Esophagus mucosa (tissue), 1 donor: ENCODE measurements around the gene DYNC1H1. TPM values are rescaled to one million over a fixed set of nuclear protein-coding genes. Genes with fewer than 3 reads are reported as not detected.

ENCODE experiments used
- ATAC-seq: fragments of 200-7000 bp; cut with Tn5 transposase; one replicate; pipeline ENCODE4 v1.9.1; 2020
- total RNA-seq: library from RNA; stranded (reverse); gene quantifications from one replicate; pipeline ENCODE4 v1.2.4, GENCODE V29; 2023
- donor health status: DM: yes; HTN: yes; CAD: no.

DYNC1H1 gene
- total RNA-seq, 1 donor from 2014 or later, result 250 TPM

DNA sequence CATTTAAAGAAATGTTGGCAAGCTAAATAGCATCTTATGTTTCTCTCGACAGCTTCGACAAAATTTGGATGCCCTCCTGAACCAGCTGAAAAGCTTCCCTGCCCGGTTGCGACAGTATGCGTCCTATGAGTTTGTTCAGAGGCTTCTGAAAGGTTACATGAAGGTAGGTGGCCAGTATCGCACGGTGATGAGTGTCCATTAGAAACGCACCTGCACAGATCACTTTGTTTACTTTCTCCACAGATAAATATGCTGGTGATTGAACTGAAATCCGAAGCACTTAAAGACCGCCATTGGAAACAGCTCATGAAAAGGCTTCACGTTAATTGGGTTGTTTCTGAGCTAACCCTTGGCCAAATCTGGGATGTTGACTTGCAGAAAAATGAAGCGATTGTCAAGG, 36.5 kb downstream of the DYNC1H1 start:
- no peak for ATAC-seq

- ATAC-seq, result no peak
Measured at GRCh38 chr14:102005336-102005735, 41.0 kb downstream of the DYNC1H1 start.

GRCh38 chr14:102007916-102008418, 43.6 kb downstream of the DYNC1H1 start:
- ATAC-seq, result no peak

- no peak for ATAC-seq
Measured at GRCh38 chr14:102008891-102009290, 44.5 kb downstream of the DYNC1H1 start.

DNA sequence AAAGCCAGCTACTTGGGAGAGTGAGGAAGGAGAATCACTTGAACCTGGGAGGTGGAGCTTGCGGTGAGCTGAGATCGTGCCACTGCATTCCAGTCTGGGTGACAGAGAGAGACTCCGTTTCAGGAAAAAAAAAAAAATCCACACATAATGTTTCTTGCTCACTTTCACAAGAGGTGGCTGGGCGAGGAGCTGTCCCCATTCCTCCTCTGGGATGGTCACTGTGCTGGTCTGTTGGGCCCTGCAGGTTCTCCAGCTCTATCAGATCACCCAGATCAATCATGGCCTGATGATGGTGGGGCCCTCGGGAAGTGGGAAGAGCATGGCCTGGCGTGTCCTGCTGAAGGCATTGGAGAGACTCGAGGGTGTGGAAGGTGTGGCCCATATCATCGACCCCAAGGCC, 47.3 kb downstream of the DYNC1H1 start:
- no peak for ATAC-seq

DNA sequence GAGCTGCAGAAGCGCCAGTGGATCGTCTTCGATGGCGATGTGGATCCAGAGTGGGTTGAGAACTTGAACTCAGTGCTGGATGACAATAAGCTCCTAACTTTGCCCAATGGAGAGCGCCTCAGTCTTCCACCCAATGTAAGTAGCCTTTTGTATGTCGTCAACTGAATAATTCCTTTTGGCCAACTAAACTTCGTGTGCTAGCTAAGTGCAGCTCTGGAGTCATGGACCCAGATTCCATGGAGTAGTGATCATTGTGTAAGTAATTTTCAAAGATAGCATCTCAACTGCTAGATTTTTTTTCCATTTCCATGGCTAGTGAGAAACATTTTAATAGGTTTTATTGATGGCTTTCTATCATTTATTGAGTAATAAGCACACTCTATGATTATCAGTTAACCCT, 48.0 kb downstream of the DYNC1H1 start:
- ATAC-seq, result no peak

DNA sequence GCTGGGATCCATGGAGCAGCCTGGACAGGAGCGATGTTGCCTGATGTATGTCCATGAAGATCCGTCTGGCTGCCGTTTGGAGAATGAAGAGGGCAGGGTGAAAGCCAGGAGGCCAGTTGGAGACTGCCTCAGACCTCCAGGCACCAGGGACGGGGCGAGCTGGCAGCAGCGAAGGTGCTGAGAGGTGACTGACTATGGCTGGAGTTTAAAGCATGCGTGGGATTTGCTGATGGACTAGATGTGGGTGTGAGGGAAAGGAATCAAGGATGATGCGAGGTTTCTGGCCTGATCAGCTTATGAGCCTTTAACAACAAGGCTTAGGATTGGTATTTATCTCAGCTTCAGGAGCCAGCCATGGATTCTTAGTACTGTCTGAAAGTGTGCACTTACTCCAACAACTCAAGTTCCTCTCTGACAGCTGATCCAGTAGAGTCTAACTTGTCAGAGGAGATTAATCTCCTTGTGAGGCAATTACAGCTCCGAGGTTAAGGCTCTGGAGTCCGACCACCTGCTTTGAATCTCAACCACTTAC, 49.4 kb downstream of the DYNC1H1 start:
- no peak for ATAC-seq

DNA sequence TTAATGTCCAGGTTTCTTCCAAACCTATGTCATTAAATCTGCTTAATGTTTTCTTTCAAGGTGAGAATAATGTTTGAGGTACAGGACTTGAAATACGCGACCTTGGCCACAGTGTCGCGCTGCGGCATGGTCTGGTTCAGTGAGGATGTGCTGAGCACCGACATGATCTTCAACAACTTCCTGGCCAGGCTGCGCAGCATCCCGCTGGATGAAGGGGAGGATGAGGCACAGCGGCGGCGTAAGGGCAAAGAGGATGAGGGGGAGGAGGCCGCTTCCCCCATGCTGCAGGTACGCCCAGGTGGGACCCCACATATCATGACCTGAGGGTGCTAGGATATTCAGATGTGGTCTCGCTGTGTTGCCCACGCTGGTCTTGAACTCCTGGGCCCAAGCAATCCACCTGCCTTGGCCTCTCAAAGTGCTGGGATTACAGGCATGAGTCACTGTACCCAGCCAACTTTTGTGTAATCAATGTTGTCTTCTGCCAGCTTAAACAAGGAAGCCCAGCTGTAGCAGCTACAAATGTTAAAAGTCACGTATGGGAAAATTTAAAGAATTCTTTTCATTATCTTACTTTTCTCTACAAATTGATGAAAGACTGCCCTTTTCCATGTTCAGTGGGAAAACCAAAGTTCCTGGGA, 50.8 kb downstream of the DYNC1H1 start:
- ATAC-seq, result no peak

DNA sequence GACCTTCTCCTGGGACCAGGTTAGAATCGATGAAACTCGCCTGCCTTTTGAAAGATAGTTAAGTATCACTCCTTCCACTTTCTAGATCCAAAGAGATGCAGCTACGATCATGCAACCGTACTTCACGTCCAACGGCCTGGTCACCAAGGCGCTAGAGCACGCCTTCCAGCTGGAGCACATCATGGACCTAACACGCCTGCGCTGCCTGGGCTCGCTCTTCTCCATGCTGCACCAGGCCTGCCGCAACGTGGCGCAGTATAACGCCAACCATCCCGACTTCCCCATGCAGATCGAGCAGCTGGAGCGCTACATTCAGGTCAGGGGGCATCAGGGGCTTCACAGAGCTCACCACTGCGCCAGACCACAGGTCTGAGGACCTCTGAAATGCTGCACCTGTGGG, 51.4 kb downstream of the DYNC1H1 start:
- ATAC-seq, result no peak

GRCh38 chr14:102016420-102017090, 52.2 kb downstream of the DYNC1H1 start:
- no peak for ATAC-seq

DNA sequence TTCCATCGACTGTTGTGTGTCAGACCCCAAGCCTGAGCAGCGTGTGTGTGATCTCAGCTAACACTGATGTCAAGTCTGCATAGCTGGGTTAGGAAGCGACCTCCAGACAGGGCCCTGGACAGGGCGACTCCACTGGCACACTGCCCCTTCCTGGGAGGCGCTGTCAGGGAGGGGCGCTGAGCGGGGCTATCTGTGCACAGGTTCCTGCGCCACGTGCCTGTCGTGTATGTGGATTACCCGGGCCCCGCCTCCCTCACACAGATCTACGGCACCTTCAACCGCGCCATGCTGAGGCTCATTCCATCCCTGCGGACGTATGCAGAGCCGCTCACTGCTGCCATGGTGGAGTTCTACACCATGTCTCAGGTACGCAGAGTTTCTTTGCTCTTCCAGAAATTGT, 53.9 kb downstream of the DYNC1H1 start:
- peak; percentile 27 for ATAC-seq

- ATAC-seq, result no peak
Measured at GRCh38 chr14:102019006-102019540, 54.7 kb downstream of the DYNC1H1 start.

- ATAC-seq, result no peak
Measured at GRCh38 chr14:102020058-102020971, 55.9 kb downstream of the DYNC1H1 start.

DNA sequence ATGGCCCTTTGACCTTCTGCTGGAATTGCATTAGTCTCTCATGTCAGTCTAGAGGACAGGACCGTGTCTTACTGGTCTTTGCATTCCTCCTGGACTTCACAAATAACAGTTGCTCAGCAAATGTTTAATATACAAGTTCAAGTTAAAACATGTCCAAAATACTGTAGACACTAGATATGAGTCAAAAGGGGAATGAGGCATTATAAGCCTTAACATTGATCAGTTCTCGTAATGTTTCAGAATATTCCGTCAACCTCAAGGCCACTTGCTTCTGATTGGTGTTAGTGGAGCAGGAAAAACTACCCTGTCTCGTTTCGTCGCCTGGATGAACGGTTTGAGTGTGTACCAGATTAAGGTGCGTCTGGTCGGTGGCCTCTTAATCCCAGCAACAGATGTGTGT, 62.6 kb downstream of the DYNC1H1 start:
- peak; percentile 83 for ATAC-seq

DNA sequence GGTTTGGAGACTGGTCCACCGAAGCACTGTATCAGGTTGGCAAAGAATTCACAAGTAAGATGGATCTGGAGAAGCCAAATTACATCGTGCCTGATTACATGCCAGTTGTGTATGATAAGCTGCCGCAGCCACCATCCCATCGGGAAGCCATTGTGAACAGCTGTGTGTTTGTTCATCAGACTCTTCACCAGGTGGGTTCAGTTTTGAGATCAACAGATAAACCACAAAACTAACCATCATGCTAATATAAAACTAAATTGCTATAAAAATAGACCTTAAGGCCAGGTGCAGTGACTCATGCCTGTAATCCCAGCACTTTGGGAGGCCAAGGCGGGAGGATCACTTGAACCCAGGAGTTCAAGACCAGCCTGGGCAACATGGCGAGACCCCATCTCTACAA, 63.6 kb downstream of the DYNC1H1 start:
- no peak for ATAC-seq

- peak; percentile 70 for ATAC-seq
Measured at GRCh38 chr14:102028733-102029132, 64.4 kb downstream of the DYNC1H1 start.

DNA sequence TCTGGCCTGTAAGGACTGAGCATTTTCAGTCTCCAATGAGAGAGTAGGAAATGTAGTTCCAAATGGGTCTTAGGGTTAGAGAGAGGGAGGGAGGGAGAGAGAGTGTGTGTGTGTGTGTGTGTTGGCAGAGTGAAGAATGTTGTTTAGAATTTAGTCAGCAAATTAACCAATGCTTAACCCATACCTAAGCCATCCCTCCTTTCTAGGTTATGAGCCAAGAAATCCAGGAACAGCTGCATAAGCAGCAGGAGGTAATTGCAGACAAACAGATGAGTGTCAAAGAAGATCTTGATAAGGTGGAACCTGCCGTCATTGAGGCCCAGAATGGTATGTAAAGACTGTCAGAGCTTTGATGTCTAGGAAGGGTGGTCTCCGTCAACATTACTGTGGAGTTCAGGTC, 65.6 kb downstream of the DYNC1H1 start:
- ATAC-seq, result no peak

GRCh38 chr14:102033241-102033640, 68.9 kb downstream of the DYNC1H1 start:
- no peak for ATAC-seq

- ATAC-seq, result no peak
Measured at GRCh38 chr14:102034301-102034700, 69.9 kb downstream of the DYNC1H1 start.

DNA sequence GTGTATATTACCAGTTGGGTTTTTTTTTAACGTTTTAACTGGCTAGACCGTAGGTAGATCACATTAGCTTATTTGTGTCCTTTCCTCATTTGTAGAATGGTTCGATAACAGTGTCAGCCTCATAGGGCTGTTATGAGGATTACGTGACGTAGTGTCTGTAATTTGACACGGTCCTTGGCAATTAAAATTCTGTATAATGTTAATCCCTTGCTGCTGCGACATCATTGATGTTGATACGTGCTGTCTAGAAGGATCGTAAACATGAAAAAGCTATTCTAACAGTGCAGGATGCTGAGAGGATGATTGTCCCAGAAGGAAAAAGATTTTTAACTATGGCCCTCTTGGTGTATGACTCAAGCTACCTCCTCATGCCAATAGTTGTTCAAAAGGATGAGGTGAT, 71.5 kb downstream of the DYNC1H1 start:
- ATAC-seq, result no peak

GRCh38 chr14:102037686-102038085, 73.3 kb downstream of the DYNC1H1 start:
- ATAC-seq, result no peak

GRCh38 chr14:102039157-102039556, 74.8 kb downstream of the DYNC1H1 start:
- no peak for ATAC-seq

DNA sequence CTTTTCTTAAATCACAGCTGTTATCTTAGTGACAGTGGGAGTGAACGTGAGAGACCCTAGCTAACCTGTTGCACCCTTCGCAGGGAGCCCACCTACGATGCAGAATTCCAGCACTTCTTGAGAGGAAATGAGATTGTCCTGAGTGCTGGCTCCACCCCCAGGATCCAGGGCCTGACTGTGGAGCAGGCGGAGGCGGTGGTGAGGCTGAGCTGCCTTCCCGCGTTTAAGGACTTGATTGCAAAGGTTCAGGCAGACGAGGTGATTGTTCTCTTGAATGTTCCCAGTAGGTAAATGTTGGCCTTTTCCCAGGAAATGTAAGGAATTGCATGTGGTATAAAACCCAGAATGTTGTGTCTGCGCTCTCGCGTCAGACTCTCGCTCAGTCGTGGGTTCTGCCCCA, 75.8 kb downstream of the DYNC1H1 start:
- ATAC-seq, result no peak
